HG03175 (cell line): ENCODE measurements around the gene OR2J2.
"Not testable (repeated sequence)": the region's sequence is repeated elsewhere in the genome, so short reads cannot be mapped to it uniquely, and the experiment has no call there.

Experiments used
- ATAC-seq: cut with Tn5 transposase; IDR thresholded peaks from one replicate; pipeline ENCODE4 v1.9.1; 2021; ENCODE audit warnings: mild to moderate bottlenecking, moderate library complexity; ENCODE audit not compliant: unreplicated experiment

OR2J2 gene

GRCh38 chr6:29218056-29218455, 47.3 kb downstream of the OR2J2 start:
- not testable (repeated sequence) for ATAC-seq
